Measurements from ENCODE around the gene ARID1B. TPM values are rescaled to one million over a fixed set of nuclear protein-coding genes. Genes with fewer than 3 reads are reported as not detected.

The ARID1B gene
- total and polyA plus RNA-seq, 9 of the 15 experiments (the other 6 are each of a cell fraction or from before 2014, with no cell fraction given), result 12.5 to 50.5 (median 25.8) TPM

GRCh38 chr6:156944412-156944811 is 167.2 kb downstream of the ARID1B start:
- Histone ChIP-seq H3K36me3 (ENCODE audit: control insufficient read depth, insufficient read depth, low read length) (no peaks in the 10 kb centered on the region), H3K4me1 (replicated peaks in 1 of 2; ENCODE audit: control insufficient read depth in 2 of 2, insufficient read depth in 2 of 2, low read length in 2 of 2) (0 out of 5 replicates have a peak, but pooled peaks cover 0 to 11% of the 10 kb centered on the region in 2 experiments), H3K9me1 (ENCODE audit: control insufficient read depth, insufficient read depth, low read length) (no peaks in the 10 kb centered on the region), H2AFZ (ENCODE audit: low read depth, low read length) (no peak overlapping the region), H3K27me3 (ENCODE audit: control insufficient read depth in 2 of 2, insufficient read depth in 2 of 2, low read length in 2 of 2) (no peaks in the 10 kb centered on the region), H4K20me1 (replicated peaks; ENCODE audit: control insufficient read depth, insufficient read depth, low read length) (0 out of 2 replicates have a peak, but pooled peaks cover 6% of the 10 kb centered on the region), H3K4me3 (no peak overlapping the region), H3K4me2 (ENCODE audit: insufficient read depth, low read length) (no peak overlapping the region), H3K27ac (ENCODE audit: extremely low read depth, low read depth, low read length) (no peak overlapping the region), H3K9me3 (replicated peaks; ENCODE audit: control insufficient read depth, insufficient read depth, low read depth, low read length) (no peaks in the 10 kb centered on the region), H3K9ac (ENCODE audit: insufficient read depth in 1 of 2, low read depth in 2 of 2, low read length in 2 of 2) (no peak overlapping the region), H3K79me2 (ENCODE audit: control insufficient read depth, insufficient read depth, low read length) (peaks cover 44% of the 10 kb centered on the region)
- 89% methylated on average over 6 of the region's 6 CpGs for WGBS (ENCODE audit: insufficient coverage, low coverage, missing lambda C conversion rate)
- DNase-seq (ENCODE audit: extremely low read depth in 1 of 4, low spot score in 3 of 4) (no peak), FAIRE-seq (no peak), ATAC-seq (no peak)
- in situ Hi-C loops (cut with MboI) (no loop called here), intact Hi-C loops (cut with micrococcal nuclease) (no loop called here)
- CTCF ChIA-PET (ENCODE audit: low intra/inter-chr PET ratio), result no interaction called here
- POLR2A ChIA-PET, result interaction anchor here (0.6 kb wide), 2 partner anchors 59 to 244 kb away, joined by 3 read pairs; no protein-coding TSS in a partner anchor
- no peak for TF ChIP-seq ARID3B (CRISPR knock-in tag; IDR thresholded peaks at IDR 0.05; ENCODE audit: borderline replicate concordance)
- no peak for TF ChIP-seq E2F5 (CRISPR knock-in tag; IDR thresholded peaks at IDR 0.05)
- no peak for TF ChIP-seq PATZ1 (CRISPR knock-in tag; IDR thresholded peaks at IDR 0.05; ENCODE audit: borderline replicate concordance)
- no peak for TF ChIP-seq NFE2L1 (tag; IDR thresholded peaks at IDR 0.05; ENCODE audit: borderline replicate concordance, low read depth)
- no peak for TF ChIP-seq ZFP36 (IDR thresholded peaks at IDR 0.05; ENCODE audit: low read depth, low read length, partially characterized antibody)
- TF ChIP-seq MEF2A (IDR thresholded peaks at IDR 0.05; ENCODE audit: control insufficient read depth, low read depth, low read length), result no peak
- no peak for TF ChIP-seq FOXO4 (CRISPR knock-in tag; IDR thresholded peaks at IDR 0.05)
- BruUV-seq (replicated peaks), result no TSS peak
